Hippocampal formation (tissue), 2 donors: ENCODE data around the gene GABRD.

ENCODE experiments used
- DNase-seq, 2 donors: peaks; one replicate each; lab custom pipeline; 2025; lab: John Stamatoyannopoulos, UW

GABRD gene

GRCh38 chr1:2076826-2077225 is 57.7 kb downstream of the GABRD start:
- no peak for DNase-seq

GRCh38 chr1:2078170-2078569 is 59.0 kb downstream of the GABRD start:
- DNase-seq: no peak

GRCh38 chr1:2079396-2080085 is 60.4 kb downstream of the GABRD start:
- DNase-seq: no peak

- no peak for DNase-seq
These were observed 61.0 kb downstream of the GABRD start for GRCh38 chr1:2080140-2080539.
